GM12864 (cell line): ENCODE results near the gene DAB2.

Experiments
- DNase-seq: peaks from one replicate; pipeline ENCODE4 v3.0.0-alpha.2; 2011; ENCODE audit warnings: low read depth
- H3K4me3 ChIP-seq: 2 replicates; pipeline ENCODE4 v1.5.1; 2011; ENCODE audit warnings: mild to moderate bottlenecking, low read depth, low read length, control low read depth
- TF ChIP-seq, protein P1 (sequence below): IDR thresholded peaks from 2 replicates; pipeline ENCODE4 v1.5.1; 2011; ENCODE audit warnings: low read depth, mild to moderate bottlenecking, moderate library complexity, low read length, control low read depth, inconsistent platforms; ENCODE audit errors: missing control alignments

The DAB2 gene

GRCh38 chr5:39394946-39395345 is 29.8 kb downstream of the DAB2 start:
- DNase-seq, result no peak

DNA sequence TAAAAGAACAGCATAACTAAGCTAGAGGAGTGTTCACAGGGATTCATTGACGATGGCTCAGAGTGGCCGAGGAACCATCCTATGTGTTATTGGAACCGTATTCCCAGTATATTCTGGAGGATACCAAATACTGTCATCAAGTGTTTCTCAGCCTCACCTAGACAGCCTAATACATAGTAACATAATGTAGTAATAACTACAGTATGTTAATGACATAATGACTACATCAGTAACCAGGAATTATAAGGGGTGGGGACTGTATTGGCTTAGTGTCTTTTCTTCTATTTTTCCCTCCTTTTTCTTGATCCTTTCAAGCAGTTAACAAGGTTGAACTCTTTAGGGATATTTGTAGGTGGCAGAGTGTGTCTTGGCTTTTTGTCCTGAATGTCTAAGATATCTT is 33.8 kb downstream of the DAB2 start:
- no peak for DNase-seq
- TF ChIP-seq, protein P1, sequence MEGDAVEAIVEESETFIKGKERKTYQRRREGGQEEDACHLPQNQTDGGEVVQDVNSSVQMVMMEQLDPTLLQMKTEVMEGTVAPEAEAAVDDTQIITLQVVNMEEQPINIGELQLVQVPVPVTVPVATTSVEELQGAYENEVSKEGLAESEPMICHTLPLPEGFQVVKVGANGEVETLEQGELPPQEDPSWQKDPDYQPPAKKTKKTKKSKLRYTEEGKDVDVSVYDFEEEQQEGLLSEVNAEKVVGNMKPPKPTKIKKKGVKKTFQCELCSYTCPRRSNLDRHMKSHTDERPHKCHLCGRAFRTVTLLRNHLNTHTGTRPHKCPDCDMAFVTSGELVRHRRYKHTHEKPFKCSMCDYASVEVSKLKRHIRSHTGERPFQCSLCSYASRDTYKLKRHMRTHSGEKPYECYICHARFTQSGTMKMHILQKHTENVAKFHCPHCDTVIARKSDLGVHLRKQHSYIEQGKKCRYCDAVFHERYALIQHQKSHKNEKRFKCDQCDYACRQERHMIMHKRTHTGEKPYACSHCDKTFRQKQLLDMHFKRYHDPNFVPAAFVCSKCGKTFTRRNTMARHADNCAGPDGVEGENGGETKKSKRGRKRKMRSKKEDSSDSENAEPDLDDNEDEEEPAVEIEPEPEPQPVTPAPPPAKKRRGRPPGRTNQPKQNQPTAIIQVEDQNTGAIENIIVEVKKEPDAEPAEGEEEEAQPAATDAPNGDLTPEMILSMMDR, result no peak
- no peak overlapping the region for H3K4me3 ChIP-seq

More at GRCh38 chr5:39394946-39395345, 29.8 kb downstream of the DAB2 start:
- TF ChIP-seq, protein P1, result no peak
- H3K4me3 ChIP-seq, result no peak overlapping the region

GRCh38 chr5:39387293-39387692 is 37.5 kb downstream of the DAB2 start:
- TF ChIP-seq, protein P1, result no peak
- H3K4me3 ChIP-seq, result no peak overlapping the region
- no peak for DNase-seq

- TF ChIP-seq, protein P1, result no peak
- no peak overlapping the region for H3K4me3 ChIP-seq
- no peak for DNase-seq
Measured at GRCh38 chr5:39384271-39384670, 40.5 kb downstream of the DAB2 start.

DNA sequence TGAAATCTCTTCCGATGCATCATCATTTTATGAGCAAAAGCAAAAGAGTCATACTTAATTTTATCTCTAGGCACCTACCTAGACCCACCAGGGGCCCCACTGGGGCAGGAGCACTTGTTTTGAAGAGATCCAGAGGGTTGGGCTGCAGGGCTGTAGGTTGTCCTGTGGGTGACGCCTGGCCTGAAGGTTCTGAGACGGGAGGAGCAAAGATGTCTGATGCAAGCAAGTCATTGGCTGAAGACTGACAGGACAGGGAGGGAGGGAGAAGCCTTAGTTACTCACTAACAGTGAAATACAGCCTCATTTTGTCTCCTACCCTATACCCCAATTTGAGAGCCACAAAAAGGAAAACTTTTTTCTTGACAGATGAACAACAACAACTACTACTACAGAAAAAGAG is 43.4 kb downstream of the DAB2 start:
- TF ChIP-seq, protein P1, result no peak
- H3K4me3 ChIP-seq, result no peak overlapping the region
- DNase-seq, result no peak

GRCh38 chr5:39379693-39380092 is 45.1 kb downstream of the DAB2 start:
- no peak overlapping the region for H3K4me3 ChIP-seq
- TF ChIP-seq, protein P1, result no peak
- no peak for DNase-seq

DNA sequence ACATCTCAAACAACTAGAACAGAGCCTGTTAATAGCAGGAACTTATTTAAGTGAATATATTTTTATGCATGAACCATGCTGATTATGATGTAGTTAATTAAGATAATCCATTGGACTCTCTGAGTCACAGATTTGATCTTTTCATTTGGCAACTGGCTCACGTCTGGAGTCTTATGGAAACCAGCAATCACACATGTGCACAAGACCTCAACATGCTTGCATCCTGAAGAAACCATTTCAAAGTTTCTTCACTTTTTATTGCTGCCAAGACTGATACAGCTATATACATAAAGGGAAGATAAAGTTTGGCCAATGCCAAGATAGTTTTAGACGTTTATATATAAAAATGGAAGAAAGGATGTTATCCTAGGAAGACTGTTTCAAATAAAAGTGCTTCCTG is 47.2 kb downstream of the DAB2 start:
- DNase-seq, result no peak
- TF ChIP-seq, protein P1, result no peak
- H3K4me3 ChIP-seq, result no peak overlapping the region
